Neural cell (in vitro differentiated cells): ENCODE measurements around the gene EDRF1. TPM values are rescaled to one million over a fixed set of nuclear protein-coding genes. Genes with fewer than 3 reads are reported as not detected.

ENCODE experiments used
- H2AFZ ChIP-seq: fragments of 200-600, 300-800 bp; sonication (generic), shearing (Covaris generic); 2 replicates; pipeline ENCODE4 v1.6.0; 2014; ENCODE audit warnings: low read depth, mild to moderate bottlenecking, antibody characterized with exemption, low read length, moderate library complexity
- H3F3A ChIP-seq: fragments of 200-600 bp; shearing (Covaris generic); 2 replicates; pipeline ENCODE4 v1.6.1; 2016; ENCODE audit warnings: mild to moderate bottlenecking, moderate library complexity, mixed read lengths, antibody characterized with exemption, low read length; ENCODE audit not compliant: insufficient read depth, poor library complexity, severe bottlenecking
- H3K27ac ChIP-seq: fragments of 200-600, 300-800 bp; sonication (generic), shearing (Covaris generic); 2 replicates; pipeline ENCODE4 v1.5.1; 2014; ENCODE audit warnings: mild to moderate bottlenecking, low read length, moderate library complexity
- H3K27me3 ChIP-seq: fragments of 300-800, 200-600 bp; sonication (generic), shearing (Covaris generic); 2 replicates; pipeline ENCODE4 v1.6.0; 2014; ENCODE audit warnings: mild to moderate bottlenecking, low read depth, low read length, moderate library complexity; ENCODE audit not compliant: insufficient read depth
- H3K36me3 ChIP-seq: fragments of 300-800, 200-600 bp; sonication (generic), shearing (Covaris generic); 2 replicates; pipeline ENCODE4 v1.5.1; 2014; ENCODE audit warnings: mild to moderate bottlenecking, antibody characterized with exemption, low read length, moderate library complexity; ENCODE audit not compliant: insufficient read depth
- H3K4me2 ChIP-seq: fragments of 300-800, 200-600 bp; sonication (generic), shearing (Covaris generic); 2 replicates; pipeline ENCODE4 v1.6.0; 2014; ENCODE audit warnings: mild to moderate bottlenecking, low read length
- H3K4me3 ChIP-seq: fragments of 300-800, 200-600 bp; sonication (generic), shearing (Covaris generic); 2 replicates; pipeline ENCODE4 v1.5.1; 2014; ENCODE audit warnings: mild to moderate bottlenecking, low read length, moderate library complexity
- H3K79me2 ChIP-seq: fragments of 200-600 bp; shearing (Covaris generic); replicated peaks from 2 replicates; pipeline ENCODE4 v1.6.0; 2014; ENCODE audit warnings: mild to moderate bottlenecking, low read length, moderate library complexity; ENCODE audit not compliant: insufficient read depth
- H3K9ac ChIP-seq: fragments of 300-800, 200-600 bp; sonication (generic), shearing (Covaris generic); 2 replicates; pipeline ENCODE4 v1.6.1; 2016; ENCODE audit warnings: mild to moderate bottlenecking, low read length, mixed read lengths
- H3K9me2 ChIP-seq: fragments of 200-600 bp; shearing (Covaris generic); 2 replicates; pipeline ENCODE4 v1.6.1; 2016; ENCODE audit warnings: mild to moderate bottlenecking, low read length, mixed read lengths; ENCODE audit not compliant: insufficient read depth
- H3K9me3 ChIP-seq: fragments of 200-600, 300-800 bp; sonication (generic), shearing (Covaris generic); 2 replicates; pipeline ENCODE4 v1.6.1; 2016; ENCODE audit warnings: mild to moderate bottlenecking, mixed run types, low read length, moderate library complexity, mixed read lengths
- H4K20me1 ChIP-seq: fragments of 200-600 bp; shearing (Covaris generic); 2 replicates; pipeline ENCODE4 v1.6.1; 2016; ENCODE audit warnings: mild to moderate bottlenecking, mixed run types; ENCODE audit not compliant: insufficient read depth
- CTCF ChIP-seq: fragments of 450-650 bp; IDR thresholded peaks from 2 replicates; pipeline ENCODE4 v1.5.1; 2014; ENCODE audit warnings: antibody characterized with exemption, mild to moderate bottlenecking, moderate library complexity; ENCODE audit not compliant: poor library complexity, severe bottlenecking
- EP300 ChIP-seq: fragments of 450-650 bp; conservative IDR thresholded peaks from 2 replicates; pipeline ENCODE4 v1.6.1; 2014; ENCODE audit warnings: antibody characterized with exemption, mild to moderate bottlenecking, moderate library complexity; ENCODE audit not compliant: poor library complexity, severe bottlenecking
- EZH2 ChIP-seq: fragments of 200-600, 300-800 bp; shearing (Covaris generic), sonication (generic); IDR thresholded peaks from 2 replicates; pipeline ENCODE4 v1.6.1; 2014; ENCODE audit warnings: antibody characterized with exemption, low read length, borderline replicate concordance, mild to moderate bottlenecking; ENCODE audit not compliant: insufficient read depth, poor library complexity, severe bottlenecking
- MXI1 ChIP-seq: fragments of 450-650 bp; conservative IDR thresholded peaks from 2 replicates; pipeline ENCODE4 v1.6.1; 2014; ENCODE audit warnings: antibody characterized with exemption, mild to moderate bottlenecking; ENCODE audit not compliant: poor library complexity, severe bottlenecking
- POLR2AphosphoS5 ChIP-seq: IDR thresholded peaks from 2 replicates; pipeline ENCODE4 v1.6.1; 2012
- RAD21 ChIP-seq: fragments of 450-650 bp; conservative IDR thresholded peaks from 2 replicates; pipeline ENCODE4 v1.6.1; 2014; ENCODE audit warnings: antibody characterized with exemption, mild to moderate bottlenecking, moderate library complexity
- REST ChIP-seq: IDR thresholded peaks from 2 replicates; pipeline ENCODE4 v1.6.1; 2012; ENCODE audit warnings: borderline replicate concordance
- SMC3 ChIP-seq: fragments of 450-650 bp; conservative IDR thresholded peaks from 2 replicates; pipeline ENCODE4 v1.6.1; 2014; ENCODE audit warnings: antibody characterized with exemption, mild to moderate bottlenecking, moderate library complexity; ENCODE audit not compliant: poor library complexity
- TAF1 ChIP-seq: IDR thresholded peaks from 2 replicates; pipeline ENCODE4 v1.6.1; 2012; ENCODE audit warnings: low read depth
- polyA plus RNA-seq: library from polyadenylated mRNA; depleted of rRNA; stranded (reverse); fragments of >200 nt; gene quantifications from 2 replicates; pipeline ENCODE4 v1.2.3, GENCODE V29; 2014

EDRF1 gene
- polyA plus RNA-seq, 1 donor from 2014 or later = 54.1 TPM

- Histone ChIP-seq H3K79me2 (no peaks in the 10 kb centered on the region), H3F3A (no peaks in the 10 kb centered on the region), H3K4me3 (no peak overlapping the region), H3K27ac (no peak overlapping the region), H3K9ac (no peak overlapping the region), H3K27me3 (no peaks in the 10 kb centered on the region), H4K20me1 (no peaks in the 10 kb centered on the region), H3K9me2 (no peaks in the 10 kb centered on the region), H2AFZ (no peak overlapping the region), H3K36me3 (peaks cover 27% of the 10 kb centered on the region), H3K9me3 (no peaks in the 10 kb centered on the region), H3K4me2 (no peak overlapping the region)
- TF ChIP-seq RAD21 (no peak), CTCF (no peak), EZH2 (no peak), SMC3 (no peak), TAF1 (no peak), EP300 (no peak), REST (no peak), MXI1 (no peak), POLR2AphosphoS5 (no peak)
These were observed 36.7 kb downstream of the EDRF1 start for GRCh38 chr10:125756196-125756595.

GRCh38 chr10:125756853-125757487 lies 37.5 kb downstream of the EDRF1 start:
- H3K9me3 ChIP-seq = no peaks in the 10 kb centered on the region
- H3K27me3 ChIP-seq = no peaks in the 10 kb centered on the region
- H3K4me3 ChIP-seq = no peak overlapping the region
- H2AFZ ChIP-seq = no peak overlapping the region
- no peaks in the 10 kb centered on the region for H3F3A ChIP-seq
- no peak overlapping the region for H3K9ac ChIP-seq
- H4K20me1 ChIP-seq = no peaks in the 10 kb centered on the region
- H3K36me3 ChIP-seq = peaks cover 27% of the 10 kb centered on the region
- no peak overlapping the region for H3K27ac ChIP-seq
- no peaks in the 10 kb centered on the region for H3K79me2 ChIP-seq
- H3K9me2 ChIP-seq = no peaks in the 10 kb centered on the region
- no peak for TF ChIP-seq EZH2
- no peak for TF ChIP-seq RAD21
- TF ChIP-seq POLR2AphosphoS5 = no peak
- TF ChIP-seq REST = no peak
- TF ChIP-seq EP300 = no peak
- TF ChIP-seq TAF1 = no peak
- no peak for TF ChIP-seq CTCF
- no peak for TF ChIP-seq SMC3
- no peak for TF ChIP-seq MXI1
- H3K4me2 ChIP-seq = no peak overlapping the region
